EL (cell line): Measurements from ENCODE around the gene DHRS7.
A peak's percentile ranks its signal among the peaks of the same experiment; 100 is the strongest.

Experiments used
- DNase-seq: peaks from one replicate; pipeline ENCODE4 v3.0.0-alpha.2; 2016

Gene DHRS7

GRCh38 chr14:60184905-60185555 is 19.8 kb upstream of the DHRS7 start:
- DNase-seq = no peak

- DNase-seq = peak; percentile 66
Measured at GRCh38 chr14:60184146-60184904, 19.1 kb upstream of the DHRS7 start.

- peak; percentile 10 for DNase-seq
Measured at GRCh38 chr14:60183741-60184140, 18.5 kb upstream of the DHRS7 start.

GRCh38 chr14:60183138-60183537 is 17.9 kb upstream of the DHRS7 start:
- DNase-seq = no peak

- peak; percentile 58 for DNase-seq
Measured at GRCh38 chr14:60179431-60179869, 14.3 kb upstream of the DHRS7 start.

- DNase-seq = no peak
Measured at GRCh38 chr14:60178820-60179219, 13.6 kb upstream of the DHRS7 start.

GRCh38 chr14:60178164-60178563 is 13.0 kb upstream of the DHRS7 start:
- DNase-seq = no peak

- DNase-seq = peak; percentile 43
Measured at GRCh38 chr14:60175255-60175902, 10.2 kb upstream of the DHRS7 start.

GRCh38 chr14:60174352-60175254 is 9.4 kb upstream of the DHRS7 start:
- DNase-seq = no peak

- DNase-seq = no peak
Measured at GRCh38 chr14:60171690-60172089, 6.5 kb upstream of the DHRS7 start.

GRCh38 chr14:60170948-60171347 is 5.8 kb upstream of the DHRS7 start:
- no peak for DNase-seq

- no peak for DNase-seq
Measured at GRCh38 chr14:60169722-60170121, 4.5 kb upstream of the DHRS7 start.

GRCh38 chr14:60166142-60166541 is 944 bp upstream of the DHRS7 start:
- no peak for DNase-seq

- no peak for DNase-seq
Measured at GRCh38 chr14:60165547-60165876, 314 bp upstream of the DHRS7 start.

GRCh38 chr14:60164404-60164711 is 840 bp downstream of the DHRS7 start:
- DNase-seq = no peak

GRCh38 chr14:60163693-60164092 is 1.5 kb downstream of the DHRS7 start:
- no peak for DNase-seq

GRCh38 chr14:60161196-60162107 is 3.7 kb downstream of the DHRS7 start:
- DNase-seq = no peak

GRCh38 chr14:60160422-60160821 is 4.8 kb downstream of the DHRS7 start:
- DNase-seq = no peak

- DNase-seq = no peak
Measured at GRCh38 chr14:60154671-60155070, 10.5 kb downstream of the DHRS7 start.

GRCh38 chr14:60153991-60154390 is 11.2 kb downstream of the DHRS7 start:
- DNase-seq = no peak

- peak; percentile 94 for DNase-seq
Measured at GRCh38 chr14:60151715-60152114, 13.5 kb downstream of the DHRS7 start.

GRCh38 chr14:60134702-60135101 is 30.5 kb downstream of the DHRS7 start:
- DNase-seq = no peak
